SK-MEL-5 (cell line): Measurements from ENCODE around the gene COL19A1. TPM values are rescaled to one million over a fixed set of nuclear protein-coding genes. Genes with fewer than 3 reads are reported as not detected.

Experiments used
- DNase-seq: peaks from one replicate; pipeline ENCODE4 v3.0.0-alpha.2; 2016; ENCODE audit warnings: low read depth, low spot score
- in situ Hi-C: cut with HindIII; loops from 2 replicates; pipeline ENCODE4 v1.10.0; 2016; ENCODE audit warnings: low sequenced_read_pairs, high pct_unique_total_duplicates, low pct_unique_long_range_greater_than_20kb
- total RNA-seq: library from RNA; depleted of rRNA; stranded (reverse); fragments of >200 nt; shearing (Covaris generic); gene quantifications from 2 replicates; pipeline ENCODE4 v1.2.3, GENCODE V29; 2014

COL19A1 gene
- total RNA-seq, 1 experiment from 2014 or later = 41.7 TPM

- in situ Hi-C loops = no loop called here
- no peak for DNase-seq
These were observed 332.4 kb downstream of the COL19A1 start for GRCh38 chr6:70198785-70199184.

- in situ Hi-C loops = no loop called here
- DNase-seq = no peak
These were observed 342.0 kb downstream of the COL19A1 start for GRCh38 chr6:70208235-70208790.

GRCh38 chr6:70210462-70210861 is 344.1 kb downstream of the COL19A1 start:
- peak; percentile 40 for DNase-seq
- in situ Hi-C loops = no loop called here

DNA sequence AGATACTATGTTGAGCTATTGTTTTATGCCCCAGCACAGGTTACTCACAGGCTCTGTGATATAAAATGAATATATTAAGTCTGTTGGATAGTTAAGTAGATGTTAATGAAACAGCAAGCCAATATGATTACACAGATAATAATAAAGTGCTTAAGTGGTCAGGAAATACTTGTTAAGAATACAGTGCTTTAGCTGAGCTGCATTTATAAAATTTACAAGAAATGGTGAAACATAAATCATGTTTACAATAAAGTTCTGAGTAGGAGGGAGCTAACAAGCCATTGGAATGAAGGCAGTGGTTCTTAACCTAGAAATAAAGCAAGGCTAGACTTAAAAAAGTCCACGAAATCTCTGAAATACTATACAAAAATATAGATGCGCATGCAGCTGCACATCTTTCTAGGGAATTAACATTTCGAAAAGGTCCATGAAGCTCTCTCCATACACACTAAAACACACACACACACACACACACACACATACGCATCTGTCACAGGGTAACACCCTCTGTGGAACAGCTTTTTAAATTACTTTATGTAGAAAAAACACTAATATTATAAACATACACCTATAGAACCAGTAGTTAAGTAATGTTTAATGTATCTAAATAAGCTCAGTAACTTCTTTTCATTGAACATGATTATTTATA is 349.2 kb downstream of the COL19A1 start:
- in situ Hi-C loops = no loop called here
- no peak for DNase-seq

GRCh38 chr6:70216767-70217166 is 350.4 kb downstream of the COL19A1 start:
- no peak for DNase-seq
- in situ Hi-C loops = no loop called here

DNA sequence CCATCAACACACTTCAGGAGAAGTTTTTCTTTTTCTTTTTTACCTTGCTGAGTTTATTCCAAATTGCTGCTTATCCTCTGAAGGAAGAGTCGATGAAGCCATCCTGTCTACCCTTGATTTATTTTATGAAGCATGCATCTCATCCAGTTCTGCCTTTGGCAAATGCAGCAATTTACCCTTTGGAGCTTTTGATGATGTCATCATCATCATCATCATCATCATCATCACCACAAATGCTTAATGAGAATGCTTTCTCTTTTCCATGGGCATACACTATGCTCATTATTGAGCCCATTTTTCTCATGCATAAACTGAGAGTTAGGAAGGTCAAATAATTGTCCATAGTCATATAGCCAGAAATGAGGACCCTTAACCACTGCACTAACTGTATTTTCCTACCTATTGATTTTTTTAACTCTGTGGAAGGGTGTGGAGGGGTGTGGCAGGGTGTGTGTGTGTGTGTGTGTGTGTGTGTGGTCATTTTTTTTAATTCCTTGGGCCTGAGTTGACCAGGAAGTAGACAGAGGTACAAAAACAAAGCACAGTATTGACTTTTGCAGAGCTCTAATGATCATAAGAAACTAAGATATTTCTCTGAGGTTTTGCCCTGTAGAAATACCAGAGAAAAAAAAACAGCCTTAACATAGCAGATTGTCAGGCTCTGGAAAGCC is 353.7 kb downstream of the COL19A1 start:
- no peak for DNase-seq
- in situ Hi-C loops = no loop called here

DNA sequence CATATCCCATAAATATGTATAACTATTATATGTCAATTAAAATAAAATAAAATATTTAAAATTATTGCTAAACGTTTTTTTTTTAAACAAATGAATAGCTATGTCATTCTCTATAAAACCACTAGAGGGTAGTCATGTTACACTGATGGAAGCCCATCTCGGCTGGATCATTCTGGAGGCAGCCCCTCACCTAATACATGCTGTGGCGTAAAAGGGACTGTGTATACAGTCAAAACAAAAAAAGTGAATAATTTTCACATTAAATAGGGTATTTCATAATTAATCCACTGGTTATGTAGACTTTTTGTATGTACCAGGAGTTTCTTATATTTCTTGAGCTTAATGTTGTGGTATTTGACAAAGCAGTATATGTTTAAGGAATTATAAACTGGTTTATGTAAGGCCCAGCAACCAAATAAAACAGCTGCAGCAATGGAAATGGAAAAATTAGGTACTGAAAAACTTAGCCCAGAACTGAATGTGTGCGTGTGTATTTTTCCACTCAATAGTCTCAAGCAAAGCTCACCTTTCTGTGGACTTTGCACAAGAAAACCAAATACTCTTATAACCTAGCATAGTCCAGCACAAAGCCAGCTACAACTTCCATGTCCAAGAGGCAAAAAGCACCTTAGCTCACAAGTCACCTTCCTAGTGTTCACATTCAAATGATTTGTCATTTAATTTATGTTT is 354.8 kb downstream of the COL19A1 start:
- peak; percentile 45 for DNase-seq
- in situ Hi-C loops = no loop called here

DNA sequence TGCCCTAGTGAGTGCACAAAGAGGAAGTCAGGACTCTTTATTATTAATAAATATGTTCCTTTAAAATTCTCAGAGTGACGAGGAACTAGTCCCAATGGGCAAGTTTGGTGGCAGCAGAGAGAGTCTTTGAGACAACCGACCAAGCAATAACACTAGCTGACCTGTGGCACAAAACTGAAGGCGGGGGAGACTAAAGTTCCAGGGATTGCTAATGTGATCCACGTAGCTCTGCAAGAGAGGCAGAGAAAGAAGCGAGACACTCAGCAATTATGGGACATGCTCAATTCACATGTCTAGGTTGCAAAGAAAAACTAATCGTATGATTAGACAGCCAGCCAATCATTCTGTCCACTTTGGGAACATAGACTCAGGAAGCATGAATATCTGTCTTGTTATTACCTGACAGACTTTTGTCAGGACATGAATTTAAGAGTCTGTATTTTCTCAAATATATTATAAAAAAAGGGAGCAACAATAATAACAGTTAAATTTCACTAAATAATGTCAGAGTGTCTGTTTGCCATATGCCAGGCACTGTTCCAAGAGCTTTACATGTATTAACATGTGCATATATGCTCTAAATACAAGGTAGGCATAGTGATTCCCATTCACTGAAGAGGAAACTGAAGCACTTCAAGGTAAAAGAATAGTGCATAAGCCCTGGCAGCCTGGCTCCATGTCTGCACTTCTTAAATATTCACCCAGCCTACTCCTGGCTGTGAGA is 355.5 kb downstream of the COL19A1 start:
- in situ Hi-C loops = no loop called here
- DNase-seq = no peak

- DNase-seq = no peak
- in situ Hi-C loops = no loop called here
These were observed 356.0 kb downstream of the COL19A1 start for GRCh38 chr6:70222439-70222749.

DNA sequence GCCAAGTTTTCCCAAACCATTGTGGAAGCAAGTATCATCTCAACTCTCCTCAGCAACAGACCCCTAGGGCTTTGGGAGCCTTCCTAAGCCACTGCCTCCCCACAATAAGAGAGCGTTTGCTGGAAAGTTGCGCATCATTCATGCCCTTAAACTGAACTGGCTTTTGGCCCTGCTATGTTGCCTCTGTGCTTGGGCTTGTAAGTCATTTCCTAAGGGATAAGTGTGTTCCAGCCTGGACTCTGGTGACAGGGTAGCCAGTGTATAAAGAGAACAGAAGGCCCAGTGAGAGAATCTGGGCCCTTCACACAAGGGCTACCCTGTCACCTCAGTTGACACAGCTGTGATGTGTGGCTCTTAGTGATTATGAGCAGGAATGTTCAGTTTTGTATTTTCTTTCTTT is 358.7 kb downstream of the COL19A1 start:
- in situ Hi-C loops = no loop called here
- peak; percentile 34 for DNase-seq

- in situ Hi-C loops = no loop called here
- DNase-seq = no peak
These were observed 365.0 kb downstream of the COL19A1 start for GRCh38 chr6:70231311-70231710.

GRCh38 chr6:70234561-70235236 is 368.3 kb downstream of the COL19A1 start:
- no peak for DNase-seq
- in situ Hi-C loops = no loop called here

GRCh38 chr6:70236343-70236742 is 370.0 kb downstream of the COL19A1 start:
- DNase-seq = no peak
- in situ Hi-C loops = no loop called here

DNA sequence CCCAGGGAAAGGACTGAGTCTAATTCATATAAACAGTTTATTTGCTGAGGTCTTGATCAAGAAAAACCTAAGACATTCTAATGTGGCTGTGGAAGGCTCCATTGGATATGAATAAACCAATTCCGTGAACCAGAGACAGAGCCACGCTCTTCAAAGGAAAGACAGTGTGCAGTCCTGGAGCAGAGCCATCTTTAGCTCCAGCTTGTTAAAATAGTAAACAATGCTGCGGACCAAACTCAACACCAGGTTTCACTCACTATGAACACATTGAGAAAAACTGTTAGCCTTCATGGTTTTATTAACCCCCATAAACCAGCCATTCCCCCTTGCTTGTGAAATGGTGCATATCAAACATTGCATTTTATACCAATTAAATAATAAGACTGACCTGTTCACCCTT is 374.7 kb downstream of the COL19A1 start:
- in situ Hi-C loops = no loop called here

DNA sequence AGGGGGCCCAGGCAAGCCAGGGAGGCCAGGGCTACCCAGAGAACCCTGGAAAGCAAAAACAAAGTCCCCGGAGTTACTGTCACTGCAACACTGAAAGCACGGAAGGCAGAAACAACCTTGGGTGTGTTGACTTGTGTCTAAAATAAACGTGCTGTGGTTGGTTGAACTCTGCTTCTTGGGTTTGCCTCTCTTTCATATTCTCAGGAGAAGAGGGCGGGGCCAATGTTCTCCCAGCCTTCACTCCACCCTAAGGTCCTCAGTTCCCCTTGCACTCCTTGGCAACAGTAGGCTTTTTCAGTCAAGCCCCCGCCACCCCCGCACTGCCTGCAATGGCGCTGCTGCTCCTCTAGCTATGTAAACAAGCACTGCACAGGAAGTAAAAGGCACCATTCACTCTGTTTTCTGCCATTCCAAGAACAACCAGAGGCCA is 375.6 kb downstream of the COL19A1 start:
- in situ Hi-C loops = no loop called here

More for the DNA sequence above, 374.7 kb downstream of the COL19A1 start:
- no peak for DNase-seq

GRCh38 chr6:70246118-70246517 is 379.8 kb downstream of the COL19A1 start:
- DNase-seq = no peak

More for the DNA sequence above, 375.6 kb downstream of the COL19A1 start:
- DNase-seq = peak; percentile 16

GRCh38 chr6:70252604-70253003 is 386.2 kb downstream of the COL19A1 start:
- in situ Hi-C loops = no loop called here
- no peak for DNase-seq

More at GRCh38 chr6:70246118-70246517, 379.8 kb downstream of the COL19A1 start:
- in situ Hi-C loops = no loop called here
